Germinal center (tissue), 1 donor: ENCODE measurements around the gene ACTL7A.
"Not testable (repeated sequence)": the region's sequence is repeated elsewhere in the genome, so short reads cannot be mapped to it uniquely, and the experiment has no call there.

Experiments
- DNase-seq: peaks from one replicate; pipeline ENCODE4 v3.0.0; 2012; ENCODE audit warnings: mixed read lengths, low spot score

The ACTL7A gene

GRCh38 chr9:108877524-108877923, 15.5 kb downstream of the ACTL7A start:
- DNase-seq = no peak

- DNase-seq = no peak
These were observed 18.8 kb downstream of the ACTL7A start for GRCh38 chr9:108880738-108881316.

GRCh38 chr9:108882052-108882888, 20.2 kb downstream of the ACTL7A start:
- DNase-seq = no peak

- no peak for DNase-seq
These were observed 21.0 kb downstream of the ACTL7A start for GRCh38 chr9:108883085-108883484.

- no peak for DNase-seq
These were observed 22.6 kb downstream of the ACTL7A start for GRCh38 chr9:108884701-108885100.

- DNase-seq = no peak
These were observed 23.7 kb downstream of the ACTL7A start for GRCh38 chr9:108885643-108886348.

GRCh38 chr9:108886594-108887271, 24.7 kb downstream of the ACTL7A start:
- not testable (repeated sequence) for DNase-seq

GRCh38 chr9:108889649-108890067, 27.6 kb downstream of the ACTL7A start:
- no peak for DNase-seq

GRCh38 chr9:108894225-108894997, 32.3 kb downstream of the ACTL7A start:
- no peak for DNase-seq

GRCh38 chr9:108897324-108898096, 35.4 kb downstream of the ACTL7A start:
- no peak for DNase-seq

GRCh38 chr9:108899023-108899695, 37.1 kb downstream of the ACTL7A start:
- not testable (repeated sequence) for DNase-seq

GRCh38 chr9:108900176-108900575, 38.1 kb downstream of the ACTL7A start:
- DNase-seq = no peak

- no peak for DNase-seq
These were observed 41.5 kb downstream of the ACTL7A start for GRCh38 chr9:108903420-108904103.

- DNase-seq = no peak
These were observed 42.1 kb downstream of the ACTL7A start for GRCh38 chr9:108904161-108904560.

GRCh38 chr9:108905494-108905893, 43.4 kb downstream of the ACTL7A start:
- no peak for DNase-seq

GRCh38 chr9:108910402-108910801, 48.3 kb downstream of the ACTL7A start:
- DNase-seq = no peak

- no peak for DNase-seq
These were observed 48.8 kb downstream of the ACTL7A start for GRCh38 chr9:108910914-108911313.

- DNase-seq = no peak
These were observed 49.8 kb downstream of the ACTL7A start for GRCh38 chr9:108911820-108912219.
